ENCODE results near the gene SLITRK5.

- TF ChIP-seq CTCF (IDR thresholded peaks at IDR 0.05; ENCODE audit: insufficient read depth, low read length, poor library complexity, severe bottlenecking): no peak
- TF ChIP-seq EZH2phosphoT487 (conservative IDR thresholded peaks at IDR 0.05; ENCODE audit: low read length): no peak
Observed at GRCh38 chr13:87667686-87668085, 3.5 kb upstream of the SLITRK5 start.

Data from SU-DHL-6 (cell line).